GM18873 (cell line): ENCODE results near the gene MALRD1.

Experiments
- ATAC-seq: cut with Tn5 transposase; IDR thresholded peaks from one replicate; pipeline ENCODE4 v1.9.1; 2021; ENCODE audit warnings: mild to moderate bottlenecking, moderate library complexity, moderate number of reproducible peaks; ENCODE audit not compliant: unreplicated experiment, low FRiP score

The MALRD1 gene

GRCh38 chr10:19556666-19557065 is 508.1 kb downstream of the MALRD1 start:
- no peak for ATAC-seq

GRCh38 chr10:19561181-19561580 is 512.6 kb downstream of the MALRD1 start:
- ATAC-seq = no peak

GRCh38 chr10:19563388-19564141 is 515.0 kb downstream of the MALRD1 start:
- ATAC-seq = no peak

- ATAC-seq = no peak
Measured at GRCh38 chr10:19570120-19570519, 521.5 kb downstream of the MALRD1 start.

GRCh38 chr10:19570991-19571390 is 522.4 kb downstream of the MALRD1 start:
- ATAC-seq = no peak

- ATAC-seq = no peak
Measured at GRCh38 chr10:19572056-19572455, 523.5 kb downstream of the MALRD1 start.

GRCh38 chr10:19576576-19576975 is 528.0 kb downstream of the MALRD1 start:
- ATAC-seq = no peak

GRCh38 chr10:19577381-19577780 is 528.8 kb downstream of the MALRD1 start:
- ATAC-seq = no peak

GRCh38 chr10:19577807-19578206 is 529.2 kb downstream of the MALRD1 start:
- ATAC-seq = no peak

- ATAC-seq = no peak
Measured at GRCh38 chr10:19578571-19578970, 530.0 kb downstream of the MALRD1 start.

GRCh38 chr10:19579761-19580545 is 531.4 kb downstream of the MALRD1 start:
- no peak for ATAC-seq

- no peak for ATAC-seq
Measured at GRCh38 chr10:19580691-19581090, 532.1 kb downstream of the MALRD1 start.

- no peak for ATAC-seq
Measured at GRCh38 chr10:19588608-19589007, 540.0 kb downstream of the MALRD1 start.

- no peak for ATAC-seq
Measured at GRCh38 chr10:19592276-19592675, 543.7 kb downstream of the MALRD1 start.

GRCh38 chr10:19595212-19595845 is 546.7 kb downstream of the MALRD1 start:
- no peak for ATAC-seq

- no peak for ATAC-seq
Measured at GRCh38 chr10:19605806-19606205, 557.2 kb downstream of the MALRD1 start.

- no peak for ATAC-seq
Measured at GRCh38 chr10:19606968-19607367, 558.4 kb downstream of the MALRD1 start.

GRCh38 chr10:19611775-19612174 is 563.2 kb downstream of the MALRD1 start:
- ATAC-seq = no peak

GRCh38 chr10:19616966-19617365 is 568.4 kb downstream of the MALRD1 start:
- ATAC-seq = no peak

GRCh38 chr10:19620811-19621210 is 572.2 kb downstream of the MALRD1 start:
- no peak for ATAC-seq

- ATAC-seq = no peak
Measured at GRCh38 chr10:19623321-19623720, 574.7 kb downstream of the MALRD1 start.
